Heart right ventricle (tissue), 16 donors: Measurements from ENCODE around the gene EDNRA. TPM values are rescaled to one million over a fixed set of nuclear protein-coding genes. Genes with fewer than 3 reads are reported as not detected.

Experiments
- ATAC-seq, 8 donors: fragments of 200-7000 bp; cut with Tn5 transposase; one replicate each; pipeline ENCODE4 v1.9.1; 2020; ENCODE audit warnings: mild to moderate bottlenecking in 8 of 8, moderate library complexity in 8 of 8, moderate number of reproducible peaks in 1 of 8
- DNase-seq, 2 donors: peaks; one replicate each; pipeline ENCODE4 v3.0.0-alpha.2; 2020
- H3K27ac ChIP-seq, 10 donors: fragments of 200-600 bp; sonication (generic) in 2 of 10; one replicate each; pipeline versions ENCODE4 v1.5.0 to v1.8.0; 2020 to 2022; ENCODE audit warnings: mild to moderate bottlenecking in 3 of 10
- H3K27me3 ChIP-seq, 7 donors: fragments of 200-600 bp; one replicate each; pipeline ENCODE4 v1.8.0; 2021 to 2022; ENCODE audit warnings: mild to moderate bottlenecking in 2 of 7
- H3K36me3 ChIP-seq, 9 donors: fragments of 200-600 bp; sonication (generic) in 1 of 9; one replicate each; pipeline versions ENCODE4 v1.5.0 to v1.8.0; 2020 to 2022; ENCODE audit warnings: mild to moderate bottlenecking in 2 of 9
- H3K4me1 ChIP-seq, 9 donors: fragments of 200-600 bp; sonication (generic) in 1 of 9; one replicate each; pipeline versions ENCODE4 v1.5.0 to v1.8.0; 2020 to 2022; ENCODE audit warnings: mild to moderate bottlenecking in 4 of 9
- H3K4me3 ChIP-seq, 10 donors: fragments of 200-600 bp; sonication (generic) in 2 of 10; one replicate each; pipeline versions ENCODE4 v1.5.0 to v1.8.0; 2020 to 2022; ENCODE audit warnings: mild to moderate bottlenecking in 7 of 10, moderate library complexity in 2 of 10
- H3K9me3 ChIP-seq, 11 donors: fragments of 200-600 bp in 10 of 11; sonication (generic) in 2 of 11; one replicate each; pipeline versions ENCODE4 v1.5.0 to v1.8.0; 2013 to 2022; ENCODE audit warnings: mild to moderate bottlenecking in 2 of 11, control low read depth in 1 of 11, moderate library complexity in 1 of 11
- WGBS, 2 donors: extraction: QIAGEN DNeasy Blood & Tissue Kit; methylation state at CpG; one replicate each; pipeline ENCODE4 v1.1.7; 2013; ENCODE audit warnings: inconsistent platforms in 1 of 2; 5-methylcytosine and 5-hydroxymethylcytosine counted together
- intact Hi-C, 10 donors: fragments of 100-400 bp; cut with DNase I; formaldehyde crosslinking; loops; one replicate each; pipeline versions ENCODE4 v1.11.1 to v1.14.2; 2022
- polyA plus RNA-seq, 2 donors: library from polyadenylated mRNA; stranded (reverse); fragments of 200-250 nt; gene quantifications; one replicate each; pipeline ENCODE4 v1.2.3, GENCODE V29; 2013
- total RNA-seq, 10 donors: library from RNA; stranded (reverse); fragmentation: NEBNext Ultra II Directional in 3 of 10; extraction: Animal tissue kit (Norgen Biotek cat#: 25700) in 3 of 10; gene quantifications; one replicate each; pipeline versions ENCODE4 v1.2.1 to v1.2.4, GENCODE V29; 2021 to 2023
- TF ChIP-seq, protein P1 (sequence below), 9 donors: fragments of 200-600 bp; sonication (generic) in 2 of 9; IDR thresholded peaks; one replicate each; pipeline versions ENCODE4 v1.5.0 to v1.8.0; 2021 to 2022; ENCODE audit warnings: antibody characterized with exemption in 9 of 9, mild to moderate bottlenecking in 5 of 9, moderate library complexity in 1 of 9
- donor health status: Arrhythmogenic right ventricular cardiomyopathy.
- donor health status: ischemic (EF 13 %, LVEDD 7.1; RV severe dilation, severe dysfunction).
- donor health status: healthy with polysubstance abuse.
- donor health status: DM: no; HTN: yes; CAD: no.
- donor health status: DM: no; HTN: no; CAD: no.
- donor health status: ischemic (EF 25% LVEDD 6.9; RV normal size, moderate dysfunction).
- donor health status: ischemic (EF 25% LVEDD 5.7; RV mildly dilated, moderate dysfunction).
- donor health status: healthy.
- donor health status: DM: yes; HTN: yes; CAD: no.
- donor health status: Ischemic cardiomyopathy.
- donor health status: ischemic (EF 35%, LVEDD 5.7; RV mildly dilated, moderate dysfunction).
- donor health status: nonischemic (EF 11% LVEDD 7.7; RV severe dilation, severe dysfunction).
- donor health status: DM: yes; HTN: yes; CAD: no.
- donor health status: PGD.
- donor health status: ischemic (EF 29% LVEDD 5.4; RV normal size, mild dysfunction).
- donor health status: nonischemic (EF 23%, LVEDD 6.1; RV moderate dilation, normal function).

Gene EDNRA
- total and polyA plus RNA-seq, 12 donors: 4.4 to 27.4 (median 11.1) TPM

DNA sequence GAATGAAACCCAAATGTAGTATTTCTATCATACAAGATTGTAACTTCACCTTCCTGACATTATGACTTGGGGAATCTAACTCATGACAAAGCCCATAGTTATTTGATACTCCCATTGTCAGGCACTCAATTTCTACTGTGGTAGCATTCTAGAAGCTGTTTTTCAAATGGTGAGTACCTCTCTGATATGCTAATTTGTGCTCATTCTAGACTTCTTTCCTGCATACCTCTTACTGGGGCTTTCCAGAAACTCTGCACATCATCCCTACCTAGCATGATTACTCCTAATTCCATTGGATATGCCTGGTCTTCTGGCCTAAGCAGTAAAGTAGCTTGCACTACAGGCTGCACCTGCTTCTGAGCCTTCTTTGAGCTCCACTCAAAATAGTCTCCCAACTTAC is 85.9 kb downstream of the EDNRA start:
- no peaks in the 10 kb centered on the region for H3K36me3 ChIP-seq
- ATAC-seq: no peak
- H3K4me1 ChIP-seq: no peaks in the 10 kb centered on the region
- intact Hi-C loops: no loop called here
- no peaks in the 10 kb centered on the region for H3K27me3 ChIP-seq
- H3K4me3 ChIP-seq: no peak overlapping the region
- DNase-seq: no peak
- H3K27ac ChIP-seq: no peak overlapping the region
- TF ChIP-seq, protein P1, sequence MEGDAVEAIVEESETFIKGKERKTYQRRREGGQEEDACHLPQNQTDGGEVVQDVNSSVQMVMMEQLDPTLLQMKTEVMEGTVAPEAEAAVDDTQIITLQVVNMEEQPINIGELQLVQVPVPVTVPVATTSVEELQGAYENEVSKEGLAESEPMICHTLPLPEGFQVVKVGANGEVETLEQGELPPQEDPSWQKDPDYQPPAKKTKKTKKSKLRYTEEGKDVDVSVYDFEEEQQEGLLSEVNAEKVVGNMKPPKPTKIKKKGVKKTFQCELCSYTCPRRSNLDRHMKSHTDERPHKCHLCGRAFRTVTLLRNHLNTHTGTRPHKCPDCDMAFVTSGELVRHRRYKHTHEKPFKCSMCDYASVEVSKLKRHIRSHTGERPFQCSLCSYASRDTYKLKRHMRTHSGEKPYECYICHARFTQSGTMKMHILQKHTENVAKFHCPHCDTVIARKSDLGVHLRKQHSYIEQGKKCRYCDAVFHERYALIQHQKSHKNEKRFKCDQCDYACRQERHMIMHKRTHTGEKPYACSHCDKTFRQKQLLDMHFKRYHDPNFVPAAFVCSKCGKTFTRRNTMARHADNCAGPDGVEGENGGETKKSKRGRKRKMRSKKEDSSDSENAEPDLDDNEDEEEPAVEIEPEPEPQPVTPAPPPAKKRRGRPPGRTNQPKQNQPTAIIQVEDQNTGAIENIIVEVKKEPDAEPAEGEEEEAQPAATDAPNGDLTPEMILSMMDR (IDR thresholded peaks at IDR 0.05): no peak
- H3K9me3 ChIP-seq: peaks cover 0 to 17% (median 0%) of the 10 kb centered on the region in 11 donors

GRCh38 chr4:147567276-147567675 is 86.4 kb downstream of the EDNRA start:
- DNase-seq (no peak), ATAC-seq (no peak)
- Histone ChIP-seq H3K36me3 (no peaks in the 10 kb centered on the region), H3K27ac (no peak overlapping the region), H3K9me3 (peaks cover 0 to 17% (median 0%) of the 10 kb centered on the region in 11 donors), H3K27me3 (no peaks in the 10 kb centered on the region), H3K4me3 (no peak overlapping the region), H3K4me1 (no peaks in the 10 kb centered on the region)
- WGBS, 2 donors: 90 to 97% methylated on average over 1 of the region's 1 CpG
- intact Hi-C loops: no loop called here
- TF ChIP-seq, protein P1 (IDR thresholded peaks at IDR 0.05): no peak

DNA sequence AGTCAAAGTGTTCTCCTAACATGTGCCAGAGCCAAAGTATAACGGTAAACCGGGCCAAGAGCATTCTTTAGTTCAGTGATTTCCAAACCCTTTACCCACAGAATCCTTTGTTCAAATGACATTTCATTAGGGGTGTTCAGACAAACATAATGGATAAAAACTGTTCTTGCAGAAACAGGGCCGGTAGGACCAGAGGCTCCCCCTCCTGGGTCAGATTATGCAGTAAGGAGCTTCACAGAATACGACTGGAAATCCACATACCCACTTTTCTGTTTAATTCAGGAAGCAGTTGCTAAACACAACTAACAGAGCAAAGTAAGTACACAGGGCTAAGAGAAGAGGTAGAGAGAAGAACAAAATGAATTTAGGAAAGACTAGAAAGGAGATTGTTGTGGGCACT is 89.7 kb downstream of the EDNRA start:
- H3K27me3 ChIP-seq: no peaks in the 10 kb centered on the region
- H3K4me1 ChIP-seq: no peaks in the 10 kb centered on the region
- no peaks in the 10 kb centered on the region for H3K36me3 ChIP-seq
- TF ChIP-seq, protein P1 (IDR thresholded peaks at IDR 0.05): peak in 1 of 9 donors; percentile 48
- H3K4me3 ChIP-seq: no peak overlapping the region
- no peak for DNase-seq
- no peak for ATAC-seq
- WGBS, 2 donors: 52 to 54% methylated on average over 4 of the region's 4 CpGs
- intact Hi-C loops: no loop called here
- H3K27ac ChIP-seq: no peak overlapping the region
- H3K9me3 ChIP-seq: peaks cover 0 to 10% (median 0%) of the 10 kb centered on the region in 11 donors

GRCh38 chr4:147571036-147571770 is 90.3 kb downstream of the EDNRA start:
- Histone ChIP-seq H3K27me3 (no peaks in the 10 kb centered on the region), H3K27ac (no peak overlapping the region), H3K4me3 (no peak overlapping the region), H3K36me3 (no peaks in the 10 kb centered on the region), H3K9me3 (peaks cover 0 to 4% (median 0%) of the 10 kb centered on the region in 11 donors), H3K4me1 (no peaks in the 10 kb centered on the region)
- no peak for ATAC-seq
- intact Hi-C loops: no loop called here
- DNase-seq: no peak
- TF ChIP-seq, protein P1 (IDR thresholded peaks at IDR 0.05): no peak
- 81% methylated on average over 5 of the region's 5 CpGs for WGBS, 2 donors
